OCI-LY3 (cell line): Measurements from ENCODE around the gene TMEM209.

ENCODE experiments used
- H2AFZ ChIP-seq: fragments of 200-600, 300-600 bp; shearing (Covaris generic); 2 replicates; pipeline ENCODE4 v1.6.0; 2014; ENCODE audit warnings: antibody characterized with exemption, low read depth, low read length
- H3K27ac ChIP-seq: fragments of 200-600, 300-600 bp; sonication (generic); 2 replicates; pipeline ENCODE4 v1.5.1; 2014; ENCODE audit warnings: mild to moderate bottlenecking, low read length, moderate library complexity, mixed read lengths
- H3K27me3 ChIP-seq: fragments of 200-600, 300-600 bp; sonication (generic); 2 replicates; pipeline ENCODE4 v1.6.1; 2014; ENCODE audit warnings: low read depth, low read length, mixed read lengths
- H3K36me3 ChIP-seq: fragments of 200-600, 300-600 bp; sonication (generic); replicated peaks from 2 replicates; pipeline ENCODE3; 2014; ENCODE audit warnings: low read depth, low read length, mixed read lengths
- H3K4me1 ChIP-seq: fragments of 300-600, 200-600 bp; sonication (generic); 2 replicates; pipeline ENCODE4 v1.6.1; 2014; ENCODE audit warnings: low read length, mixed read lengths
- H3K4me2 ChIP-seq: fragments of 200-600, 300-600 bp; sonication (generic); 2 replicates; pipeline ENCODE4 v1.6.1; 2014; ENCODE audit warnings: low read length, mixed read lengths
- H3K4me3 ChIP-seq: fragments of 300-600, 200-600 bp; sonication (generic); 2 replicates; pipeline ENCODE4 v1.5.1; 2014; ENCODE audit warnings: antibody characterized with exemption, mild to moderate bottlenecking, low read length, moderate library complexity
- H3K79me2 ChIP-seq: fragments of 300-600, 200-600 bp; shearing (Covaris generic); 2 replicates; pipeline ENCODE4 v1.6.1; 2014; ENCODE audit warnings: mild to moderate bottlenecking, low read length, mixed read lengths
- H3K9ac ChIP-seq: fragments of 300-600, 200-600 bp; shearing (Covaris generic); 2 replicates; pipeline ENCODE4 v1.6.0; 2014; ENCODE audit warnings: mild to moderate bottlenecking, low read length, moderate library complexity
- H3K9me3 ChIP-seq: fragments of 200-600, 300-600 bp; shearing (Covaris generic); 2 replicates; pipeline ENCODE4 v1.6.1; 2014; ENCODE audit warnings: low read length, mixed read lengths; ENCODE audit not compliant: insufficient read depth
- H4K20me1 ChIP-seq: fragments of 200-600, 300-600 bp; sonication (generic); 2 replicates; pipeline ENCODE4 v1.6.1; 2016; ENCODE audit warnings: low read length, mixed read lengths; ENCODE audit not compliant: insufficient read depth
- EZH2phosphoT487 ChIP-seq: fragments of 200-600 bp; shearing (Covaris generic); IDR thresholded peaks from 2 replicates; pipeline ENCODE4 v1.6.1; 2018; ENCODE audit warnings: antibody characterized with exemption, mixed run types, low read depth
- TF ChIP-seq, protein P1 (sequence below): fragments of 200-600, 300-600 bp; sonication (generic); IDR thresholded peaks from 2 replicates; pipeline ENCODE4 v1.5.1; 2014; ENCODE audit warnings: antibody characterized with exemption, low read length, low read depth

The TMEM209 gene

DNA sequence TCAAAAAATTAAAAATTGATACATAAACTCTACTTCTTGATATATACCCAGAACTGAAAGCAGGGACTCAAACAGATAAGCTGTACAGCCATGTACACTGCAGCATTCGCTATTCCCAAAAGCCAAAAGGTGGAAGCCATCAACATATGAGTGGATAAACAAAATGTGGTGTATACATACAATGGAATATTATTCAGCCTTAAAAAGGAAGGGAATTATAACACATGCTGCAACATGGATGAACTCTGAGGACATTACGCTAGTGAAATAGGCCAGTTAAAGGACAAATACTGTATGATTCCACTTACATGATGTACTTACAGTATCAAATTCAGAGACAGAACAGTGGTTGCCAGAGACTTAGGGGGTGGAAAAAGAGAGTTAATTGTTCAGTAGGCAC, 8.1 kb downstream of the TMEM209 start:
- Histone ChIP-seq H3K27me3 (no peaks in the 10 kb centered on the region), H3K79me2 (no peaks in the 10 kb centered on the region), H3K4me3 (no peak overlapping the region), H3K9me3 (no peaks in the 10 kb centered on the region), H3K36me3 (peaks cover 45% of the 10 kb centered on the region), H3K4me2 (no peak overlapping the region), H3K9ac (no peak overlapping the region), H3K4me1 (peaks cover 5% of the 10 kb centered on the region), H2AFZ (no peak overlapping the region), H3K27ac (no peak overlapping the region), H4K20me1 (no peaks in the 10 kb centered on the region)
- TF ChIP-seq, protein P1, sequence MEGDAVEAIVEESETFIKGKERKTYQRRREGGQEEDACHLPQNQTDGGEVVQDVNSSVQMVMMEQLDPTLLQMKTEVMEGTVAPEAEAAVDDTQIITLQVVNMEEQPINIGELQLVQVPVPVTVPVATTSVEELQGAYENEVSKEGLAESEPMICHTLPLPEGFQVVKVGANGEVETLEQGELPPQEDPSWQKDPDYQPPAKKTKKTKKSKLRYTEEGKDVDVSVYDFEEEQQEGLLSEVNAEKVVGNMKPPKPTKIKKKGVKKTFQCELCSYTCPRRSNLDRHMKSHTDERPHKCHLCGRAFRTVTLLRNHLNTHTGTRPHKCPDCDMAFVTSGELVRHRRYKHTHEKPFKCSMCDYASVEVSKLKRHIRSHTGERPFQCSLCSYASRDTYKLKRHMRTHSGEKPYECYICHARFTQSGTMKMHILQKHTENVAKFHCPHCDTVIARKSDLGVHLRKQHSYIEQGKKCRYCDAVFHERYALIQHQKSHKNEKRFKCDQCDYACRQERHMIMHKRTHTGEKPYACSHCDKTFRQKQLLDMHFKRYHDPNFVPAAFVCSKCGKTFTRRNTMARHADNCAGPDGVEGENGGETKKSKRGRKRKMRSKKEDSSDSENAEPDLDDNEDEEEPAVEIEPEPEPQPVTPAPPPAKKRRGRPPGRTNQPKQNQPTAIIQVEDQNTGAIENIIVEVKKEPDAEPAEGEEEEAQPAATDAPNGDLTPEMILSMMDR: no peak
- TF ChIP-seq EZH2phosphoT487: no peak

DNA sequence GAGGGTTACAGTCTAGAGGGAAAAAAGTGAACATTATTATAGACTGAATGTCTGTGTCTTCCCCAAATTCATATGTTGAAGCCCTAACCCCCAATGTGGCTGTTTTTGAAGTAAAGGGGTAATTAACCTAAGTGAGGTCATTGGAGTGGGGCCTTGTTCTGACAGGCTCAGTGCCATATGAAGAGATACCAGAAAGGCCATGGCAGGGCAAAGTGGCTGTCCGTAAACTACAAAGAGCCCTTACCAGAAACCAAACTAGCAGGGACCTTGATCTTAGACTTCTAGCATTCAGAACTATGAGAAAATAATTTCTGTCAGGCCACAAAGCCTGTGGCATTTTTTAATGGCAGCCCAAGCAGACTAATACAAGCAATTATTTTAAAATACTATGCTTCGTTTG, 8.7 kb downstream of the TMEM209 start:
- Histone ChIP-seq H3K36me3 (peaks cover 46% of the 10 kb centered on the region), H3K4me1 (peaks cover 11% of the 10 kb centered on the region), H3K27me3 (no peaks in the 10 kb centered on the region), H3K27ac (no peak overlapping the region), H3K79me2 (no peaks in the 10 kb centered on the region), H3K9ac (no peak overlapping the region), H2AFZ (no peak overlapping the region), H4K20me1 (no peaks in the 10 kb centered on the region), H3K9me3 (no peaks in the 10 kb centered on the region), H3K4me3 (no peak overlapping the region), H3K4me2 (no peak overlapping the region)
- TF ChIP-seq EZH2phosphoT487: no peak

- no peak for TF ChIP-seq EZH2phosphoT487
- TF ChIP-seq, protein P1: no peak
- H3K27me3 ChIP-seq: no peaks in the 10 kb centered on the region
- no peak overlapping the region for H3K9ac ChIP-seq
- H3K4me3 ChIP-seq: no peak overlapping the region
- H3K79me2 ChIP-seq: no peaks in the 10 kb centered on the region
- H4K20me1 ChIP-seq: no peaks in the 10 kb centered on the region
- H3K4me2 ChIP-seq: no peak overlapping the region
- no peak overlapping the region for H2AFZ ChIP-seq
- no peaks in the 10 kb centered on the region for H3K9me3 ChIP-seq
- peaks cover 44% of the 10 kb centered on the region for H3K36me3 ChIP-seq
- no peak overlapping the region for H3K27ac ChIP-seq
- peaks cover 17% of the 10 kb centered on the region for H3K4me1 ChIP-seq
These were observed 9.8 kb downstream of the TMEM209 start for GRCh38 chr7:130195396-130195795.

GRCh38 chr7:130191791-130192190, 13.4 kb downstream of the TMEM209 start:
- Histone ChIP-seq H3K9ac (peak overlapping the region; percentile 31), H3K4me2 (peak overlapping the region; percentile 51), H3K4me1 (peaks cover 23% of the 10 kb centered on the region), H3K27ac (peak overlapping the region; percentile 66), H2AFZ (no peak overlapping the region), H3K4me3 (peak overlapping the region; percentile 4; the same call in 1 of the 2 replicates), H3K79me2 (peaks cover 4% of the 10 kb centered on the region), H3K36me3 (peaks cover 34% of the 10 kb centered on the region), H3K9me3 (no peaks in the 10 kb centered on the region), H3K27me3 (no peaks in the 10 kb centered on the region), H4K20me1 (no peaks in the 10 kb centered on the region)
- TF ChIP-seq, protein P1: no peak
- TF ChIP-seq EZH2phosphoT487: no peak

DNA sequence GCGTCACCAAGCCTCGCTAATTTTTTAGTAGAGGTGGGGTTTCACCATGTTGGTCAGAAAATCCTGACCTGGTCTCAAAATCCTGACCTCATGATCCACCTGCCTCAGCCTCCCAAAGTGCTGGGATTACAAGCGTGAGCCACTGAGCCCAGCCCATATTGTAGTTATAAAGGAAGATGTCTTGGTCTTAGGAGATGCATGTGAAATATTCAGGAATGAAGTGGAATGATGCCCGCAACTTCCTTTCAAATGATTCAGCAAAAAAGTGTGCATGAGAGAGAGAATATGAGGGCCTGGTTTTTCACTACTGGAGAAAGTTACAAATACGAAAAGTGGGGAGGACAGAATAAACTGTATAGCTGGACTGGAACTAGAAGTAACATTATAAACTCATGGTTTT, 15.9 kb downstream of the TMEM209 start:
- Histone ChIP-seq H3K4me2 (no peak overlapping the region), H2AFZ (no peak overlapping the region), H3K36me3 (peaks cover 35% of the 10 kb centered on the region), H3K79me2 (peaks cover 6% of the 10 kb centered on the region), H3K9ac (no peak overlapping the region), H3K27ac (no peak overlapping the region), H3K4me1 (peaks cover 23% of the 10 kb centered on the region), H3K4me3 (no peak overlapping the region), H3K9me3 (no peaks in the 10 kb centered on the region), H4K20me1 (no peaks in the 10 kb centered on the region), H3K27me3 (no peaks in the 10 kb centered on the region)
- no peak for TF ChIP-seq EZH2phosphoT487
- TF ChIP-seq, protein P1: no peak
